Testis (tissue), 2 donors: Measurements from ENCODE around the gene G0S2.

ENCODE experiments used
- POLR2A ChIP-seq: fragments of 450-650 bp; IDR thresholded peaks from one replicate; pipeline ENCODE4 v1.6.1; 2017; ENCODE audit warnings: antibody characterized with exemption, mild to moderate bottlenecking, moderate library complexity
- TF ChIP-seq, protein P1 (sequence below), 3 experiments: fragments of 450-650 bp in 2 of 3; fragments of 200-600 bp in 1 of 3; sonication (generic) in 1 of 3; IDR thresholded peaks; one replicate each; pipeline ENCODE4 v1.5.1; 2016 to 2019; ENCODE audit warnings: antibody characterized with exemption in 3 of 3, mild to moderate bottlenecking in 2 of 3, moderate library complexity in 1 of 3

DNA sequence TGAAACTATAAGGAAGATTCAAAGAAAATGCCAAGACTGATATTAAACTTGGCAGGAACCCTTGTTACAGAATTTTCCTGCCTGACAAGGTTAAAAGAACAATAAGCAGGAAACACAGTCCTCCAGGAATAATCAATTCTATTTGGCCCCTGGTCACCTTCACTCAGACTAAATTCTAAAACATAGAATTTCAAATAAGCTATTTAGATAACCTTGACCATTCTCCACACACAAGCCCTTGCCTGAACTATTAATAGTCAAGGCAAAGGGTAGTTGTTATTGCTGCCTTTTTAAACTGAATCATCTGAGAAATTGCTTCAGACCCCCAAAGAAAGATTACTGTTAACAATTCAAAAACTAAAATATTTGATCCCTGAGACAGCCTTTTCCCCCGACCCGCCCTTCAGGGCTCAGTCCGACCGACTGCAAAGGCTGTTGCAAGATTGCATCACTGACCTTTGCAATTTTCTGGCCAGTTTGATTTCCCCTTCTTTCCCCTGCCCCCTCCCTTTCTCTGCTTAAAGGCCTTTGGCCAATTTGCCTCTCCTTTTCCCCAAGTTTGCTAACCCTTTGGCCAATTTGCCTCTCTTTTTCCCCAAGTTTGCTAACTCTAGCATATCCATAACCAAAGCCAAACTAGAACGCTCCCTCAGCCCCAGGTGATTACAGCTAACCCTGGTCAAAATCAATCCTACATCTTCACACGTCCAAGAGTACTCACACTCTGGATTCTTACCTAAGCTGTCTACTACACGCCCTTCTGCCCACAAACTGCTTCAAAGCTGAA lies 1.4 kb upstream of the G0S2 start:
- TF ChIP-seq POLR2A = no peak
- TF ChIP-seq, protein P1, sequence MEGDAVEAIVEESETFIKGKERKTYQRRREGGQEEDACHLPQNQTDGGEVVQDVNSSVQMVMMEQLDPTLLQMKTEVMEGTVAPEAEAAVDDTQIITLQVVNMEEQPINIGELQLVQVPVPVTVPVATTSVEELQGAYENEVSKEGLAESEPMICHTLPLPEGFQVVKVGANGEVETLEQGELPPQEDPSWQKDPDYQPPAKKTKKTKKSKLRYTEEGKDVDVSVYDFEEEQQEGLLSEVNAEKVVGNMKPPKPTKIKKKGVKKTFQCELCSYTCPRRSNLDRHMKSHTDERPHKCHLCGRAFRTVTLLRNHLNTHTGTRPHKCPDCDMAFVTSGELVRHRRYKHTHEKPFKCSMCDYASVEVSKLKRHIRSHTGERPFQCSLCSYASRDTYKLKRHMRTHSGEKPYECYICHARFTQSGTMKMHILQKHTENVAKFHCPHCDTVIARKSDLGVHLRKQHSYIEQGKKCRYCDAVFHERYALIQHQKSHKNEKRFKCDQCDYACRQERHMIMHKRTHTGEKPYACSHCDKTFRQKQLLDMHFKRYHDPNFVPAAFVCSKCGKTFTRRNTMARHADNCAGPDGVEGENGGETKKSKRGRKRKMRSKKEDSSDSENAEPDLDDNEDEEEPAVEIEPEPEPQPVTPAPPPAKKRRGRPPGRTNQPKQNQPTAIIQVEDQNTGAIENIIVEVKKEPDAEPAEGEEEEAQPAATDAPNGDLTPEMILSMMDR (IDR thresholded peaks at IDR 0.05) = no peak
